Mesenchymal stem cell (in vitro differentiated cells and primary cell): ENCODE data around the gene TMEM117. TPM values are rescaled to one million over a fixed set of nuclear protein-coding genes. Genes with fewer than 3 reads are reported as not detected.

ENCODE experiments used
- DNase-seq: peaks from one replicate; pipeline ENCODE4 v3.0.0-alpha.2; 2013
- H2AFZ ChIP-seq: one replicate; pipeline ENCODE4 v1.6.1; 2013; ENCODE audit warnings: low read depth, mild to moderate bottlenecking, control low read depth, inconsistent platforms, low read length, moderate library complexity
- H2AK5ac ChIP-seq: 2 replicates; pipeline ENCODE4 v1.6.1; 2013; ENCODE audit warnings: low read length, moderate library complexity, mild to moderate bottlenecking, inconsistent platforms; ENCODE audit not compliant: severe bottlenecking
- H2BK120ac ChIP-seq: one replicate; pipeline ENCODE4 v1.6.1; 2013; ENCODE audit warnings: low read depth, mild to moderate bottlenecking, inconsistent platforms, low read length, moderate library complexity
- H2BK12ac ChIP-seq, 2 experiments: one replicate each; pipeline ENCODE4 v1.6.1; 2013; ENCODE audit warnings: inconsistent platforms in 2 of 2, low read length in 2 of 2, mild to moderate bottlenecking in 2 of 2, moderate library complexity in 2 of 2, control low read depth in 1 of 2
- H2BK15ac ChIP-seq: one replicate; pipeline ENCODE4 v1.6.1; 2013; ENCODE audit warnings: mild to moderate bottlenecking, low read depth, inconsistent platforms; ENCODE audit not compliant: poor library complexity, severe bottlenecking
- H2BK5ac ChIP-seq: 2 replicates; pipeline ENCODE4 v1.6.1; 2013; ENCODE audit warnings: low read depth, mild to moderate bottlenecking, low read length, control low read depth, inconsistent platforms; ENCODE audit not compliant: poor library complexity, severe bottlenecking
- H3K14ac ChIP-seq, 2 experiments: one replicate each; pipeline ENCODE4 v1.6.1; 2013; ENCODE audit warnings: inconsistent platforms in 2 of 2, low read length in 2 of 2, control low read depth in 1 of 2, mild to moderate bottlenecking in 1 of 2, moderate library complexity in 1 of 2
- H3K18ac ChIP-seq, 2 experiments: one replicate each; pipeline ENCODE4 v1.6.1; 2013; ENCODE audit warnings: inconsistent platforms in 2 of 2, low read length in 2 of 2, control low read depth in 1 of 2, low read depth in 1 of 2, mild to moderate bottlenecking in 1 of 2
- H3K23ac ChIP-seq, 2 experiments: one replicate each; pipeline ENCODE4 v1.6.1; 2013; ENCODE audit warnings: inconsistent platforms in 2 of 2, low read length in 2 of 2, mild to moderate bottlenecking in 2 of 2, moderate library complexity in 2 of 2, control low read depth in 1 of 2
- H3K27ac ChIP-seq: 2 replicates; pipeline ENCODE4 v1.5.1; 2013; ENCODE audit warnings: mild to moderate bottlenecking, moderate library complexity, low read length, control low read depth, inconsistent platforms; ENCODE audit not compliant: poor library complexity, severe bottlenecking
- H3K27me3 ChIP-seq, 2 experiments: 2 replicates each; pipeline versions ENCODE4 v1.6.1 to v1.7.0; 2013; ENCODE audit warnings: low read length in 2 of 2, mild to moderate bottlenecking in 2 of 2, moderate library complexity in 2 of 2, control low read depth in 1 of 2, inconsistent platforms in 1 of 2; ENCODE audit not compliant: control insufficient read depth in 1 of 2, insufficient read depth in 1 of 2
- H3K36me3 ChIP-seq, 2 experiments: 2 replicates each; pipeline versions ENCODE4 v1.6.1 to v1.7.0; 2013; ENCODE audit warnings: low read length in 2 of 2, control low read depth in 1 of 2, inconsistent platforms in 1 of 2, low read depth in 1 of 2, mild to moderate bottlenecking in 1 of 2; ENCODE audit not compliant: insufficient read depth in 2 of 2, control insufficient read depth in 1 of 2
- H3K4ac ChIP-seq, 2 experiments: one replicate each; pipeline ENCODE4 v1.6.1; 2013; ENCODE audit warnings: inconsistent platforms in 2 of 2, low read length in 2 of 2, mild to moderate bottlenecking in 2 of 2, moderate library complexity in 2 of 2, control low read depth in 1 of 2, low read depth in 1 of 2
- H3K4me1 ChIP-seq: 2 replicates; pipeline ENCODE4 v1.6.1; 2013; ENCODE audit warnings: low read depth, low read length, control low read depth; ENCODE audit not compliant: control insufficient read depth, insufficient read depth
- H3K4me2 ChIP-seq: 2 replicates; pipeline ENCODE4 v1.6.1; 2013; ENCODE audit warnings: low read length, mild to moderate bottlenecking, inconsistent platforms; ENCODE audit not compliant: poor library complexity, severe bottlenecking
- H3K4me3 ChIP-seq, 2 experiments: 2 replicates each; pipeline versions ENCODE4 v1.5.1 to v1.7.0; 2013; ENCODE audit warnings: low read length in 2 of 2, mild to moderate bottlenecking in 2 of 2, control low read depth in 1 of 2, low read depth in 1 of 2; ENCODE audit not compliant: insufficient read depth in 1 of 2
- H3K79me1 ChIP-seq: replicated peaks from 2 replicates; pipeline ENCODE4 v1.6.1; 2013; ENCODE audit warnings: mild to moderate bottlenecking, control low read depth, low read length, inconsistent platforms; ENCODE audit not compliant: poor library complexity, severe bottlenecking
- H3K9ac ChIP-seq: 2 replicates; pipeline ENCODE4 v1.7.0; 2013; ENCODE audit warnings: mild to moderate bottlenecking, low read length, moderate library complexity
- H3K9me3 ChIP-seq: 2 replicates; pipeline ENCODE4 v1.7.0; 2013; ENCODE audit warnings: mild to moderate bottlenecking, low read length; ENCODE audit not compliant: control insufficient read depth
- H4K8ac ChIP-seq: one replicate; pipeline ENCODE4 v1.6.1; 2013; ENCODE audit warnings: inconsistent platforms, mild to moderate bottlenecking, low read length, moderate library complexity
- H4K91ac ChIP-seq: one replicate; pipeline ENCODE4 v1.6.1; 2013; ENCODE audit warnings: mild to moderate bottlenecking, low read length, inconsistent platforms
- WGBS: methylation state at CpG from one replicate; pipeline ENCODE4 v1.1.7; 2013; ENCODE audit warnings: mixed read lengths; 5-methylcytosine and 5-hydroxymethylcytosine counted together
- polyA plus RNA-seq, 2 experiments: library from polyadenylated mRNA; stranded (reverse); fragments of 200-250 nt; gene quantifications; one replicate each; pipeline ENCODE4 v1.2.3, GENCODE V29; 2013

TMEM117 gene
- polyA plus RNA-seq (2013, experiment 1 of 2): 8.9 TPM
- 10.1 TPM for polyA plus RNA-seq (2013, experiment 2 of 2)

DNA sequence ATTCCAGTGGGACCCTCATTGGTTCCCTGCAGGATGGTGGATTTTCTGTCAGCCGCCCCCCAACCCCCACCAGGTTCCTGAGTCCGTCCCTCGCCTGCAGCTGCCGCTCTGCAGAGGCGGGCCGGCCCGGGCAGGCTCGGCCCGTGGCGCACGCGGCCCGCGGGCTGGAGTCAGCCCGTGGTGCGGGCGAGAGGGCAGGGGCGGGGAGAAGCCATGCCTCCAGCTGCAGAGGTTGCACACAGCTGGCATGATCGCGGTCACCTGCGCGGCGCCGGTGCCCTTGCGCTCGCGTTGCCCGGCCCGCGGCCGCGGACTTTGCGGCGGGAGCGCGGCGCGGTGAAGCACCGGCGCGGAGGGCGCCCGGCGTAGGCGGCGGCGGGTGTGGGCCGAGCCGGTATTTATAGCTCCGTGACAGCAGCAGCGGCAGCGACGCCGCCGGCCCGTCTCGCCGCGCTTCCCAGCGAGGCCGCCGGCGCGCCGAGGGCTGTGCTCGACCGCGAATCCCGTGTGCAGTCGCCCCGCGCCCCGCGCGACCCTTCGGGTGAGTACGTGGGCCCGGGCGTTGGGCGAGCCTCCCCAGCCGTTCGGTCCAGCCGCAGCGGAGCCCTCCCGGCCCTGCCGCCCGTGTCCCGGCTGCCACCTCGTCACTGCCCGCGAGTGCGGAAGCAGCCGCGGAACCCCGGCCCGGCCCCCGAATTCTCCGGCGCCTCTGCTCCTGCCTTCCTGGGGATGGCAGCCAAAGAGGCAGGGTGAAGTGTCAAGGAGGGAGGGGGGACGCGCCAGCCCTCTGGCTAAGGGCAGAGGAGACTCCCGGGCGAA is at the start of gene TMEM117:
TMEM117 (plus strand) TSS at position 426 of the 819 bp plus-strand sequence.
- Histone ChIP-seq H3K4me2 (peak within 1 kb of the TSS; percentile 93), H3K9ac (peak within 1 kb of the TSS; percentile 94), H3K23ac (peak within 1 kb of the TSS in 1 of 2 experiments; percentile 92), H2AK5ac (no peak within 1 kb of the TSS), H2BK5ac (peak within 1 kb of the TSS; percentile 71), H2AFZ (peak within 1 kb of the TSS; percentile 21), H3K14ac (peak within 1 kb of the TSS in 1 of 2 experiments; percentile 97), H2BK12ac (peak within 1 kb of the TSS in 1 of 2 experiments; percentile 71), H3K4me3 (peak within 1 kb of the TSS; percentile 87 to 89), H2BK120ac (peak within 1 kb of the TSS; percentile 80), H2BK15ac (peak within 1 kb of the TSS; percentile 19), H3K9me3 (no peaks in the 10 kb centered on the region), H3K79me1 (peaks cover 1% of the 10 kb centered on the region), H4K8ac (peak within 1 kb of the TSS; percentile 96), H3K27me3 (no peaks in the 10 kb centered on the region), H3K4me1 (peaks cover 1% of the 10 kb centered on the region), H4K91ac (peak within 1 kb of the TSS; percentile 96), H3K4ac (peak within 1 kb of the TSS; percentile 75 to 96), H3K18ac (peak within 1 kb of the TSS; percentile 88 to 97), H3K36me3 (no peaks in the 10 kb centered on the region), H3K27ac (peak within 1 kb of the TSS; percentile 49)
- WGBS: under 1% methylated on average over 65 of the region's 103 CpGs
- DNase-seq: peak; percentile 68

DNA sequence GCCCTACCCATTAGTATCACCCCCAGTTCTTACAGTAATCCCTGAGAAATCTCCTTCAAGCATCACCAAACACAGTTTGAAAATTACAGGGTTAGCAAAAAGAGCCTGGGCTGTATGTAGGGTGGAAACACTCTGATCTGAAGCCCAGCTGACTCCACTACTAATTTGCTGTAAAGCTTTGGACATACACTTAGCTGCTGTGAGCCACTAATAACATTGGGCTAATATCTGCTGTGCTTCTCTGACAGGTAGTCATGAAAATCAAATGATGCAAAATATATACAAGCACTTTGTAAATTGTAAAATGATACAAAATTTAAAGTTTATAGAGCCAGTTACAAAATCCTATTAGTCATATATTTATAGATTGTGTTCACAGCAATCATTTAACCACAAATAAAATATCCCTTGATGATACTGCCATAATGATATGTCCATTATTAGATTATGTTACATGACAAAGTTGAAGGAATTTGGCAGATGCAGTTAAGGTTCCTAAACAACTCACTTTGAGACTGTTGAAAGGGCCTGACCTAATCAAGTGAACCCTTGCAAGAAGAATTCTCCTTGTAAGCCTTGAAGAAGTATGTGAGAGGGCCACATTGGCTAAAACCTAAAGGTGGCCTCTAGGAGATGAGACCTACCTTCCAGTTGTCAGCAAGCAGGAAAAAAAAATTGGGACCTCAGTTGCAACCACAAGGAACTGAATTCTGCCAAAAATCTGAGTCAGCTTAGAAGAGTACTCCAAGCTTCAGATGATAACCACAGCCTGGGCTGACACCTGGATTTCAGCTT is 48.8 kb upstream of the TMEM117 start:
- H3K23ac ChIP-seq: no peak overlapping the region
- no peak overlapping the region for H3K18ac ChIP-seq
- H2AFZ ChIP-seq: no peak overlapping the region
- H2BK5ac ChIP-seq: no peak overlapping the region
- H3K27me3 ChIP-seq: no peaks in the 10 kb centered on the region
- no peaks in the 10 kb centered on the region for H3K79me1 ChIP-seq
- no peak overlapping the region for H3K27ac ChIP-seq
- H3K4ac ChIP-seq: no peak overlapping the region
- H4K91ac ChIP-seq: no peak overlapping the region
- H3K14ac ChIP-seq: no peak overlapping the region
- no peak overlapping the region for H2AK5ac ChIP-seq
- no peaks in the 10 kb centered on the region for H3K9me3 ChIP-seq
- peaks cover 3 to 55% of the 10 kb centered on the region in 2 experiments for H3K36me3 ChIP-seq
- H4K8ac ChIP-seq: no peak overlapping the region
- H2BK120ac ChIP-seq: no peak overlapping the region
- no peak overlapping the region for H2BK15ac ChIP-seq
- no peaks in the 10 kb centered on the region for H3K4me1 ChIP-seq
- DNase-seq: no peak
- no peak overlapping the region for H3K4me2 ChIP-seq
- H3K9ac ChIP-seq: no peak overlapping the region
- H3K4me3 ChIP-seq: no peak overlapping the region
- no peak overlapping the region for H2BK12ac ChIP-seq

DNA sequence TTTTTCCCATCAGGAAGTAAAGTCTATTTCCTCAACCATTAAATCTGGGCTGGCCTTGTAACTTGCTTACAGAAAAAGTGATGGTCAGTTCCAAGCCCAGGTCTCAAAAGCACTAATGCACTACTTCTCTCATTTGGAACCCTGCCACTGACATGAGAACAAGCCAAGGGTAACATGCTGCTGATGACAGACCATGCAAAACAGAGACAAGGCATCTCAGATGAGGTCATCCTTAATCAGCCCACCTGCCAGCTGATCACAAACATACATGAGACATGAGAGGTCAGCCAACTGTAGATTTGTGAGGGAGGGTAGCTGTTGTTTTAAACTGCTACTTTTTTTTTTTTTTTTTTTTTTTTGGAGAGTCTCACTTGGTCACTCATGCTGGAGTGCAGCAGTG is 45.9 kb upstream of the TMEM117 start:
- Histone ChIP-seq H3K9ac (no peak overlapping the region), H2BK120ac (no peak overlapping the region), H3K23ac (no peak overlapping the region), H4K91ac (no peak overlapping the region), H2AFZ (no peak overlapping the region), H2BK12ac (no peak overlapping the region), H3K27ac (no peak overlapping the region), H2AK5ac (no peak overlapping the region), H3K36me3 (peaks cover 6 to 36% of the 10 kb centered on the region in 2 experiments), H3K79me1 (no peaks in the 10 kb centered on the region), H3K14ac (no peak overlapping the region), H3K18ac (no peak overlapping the region), H3K27me3 (no peaks in the 10 kb centered on the region), H2BK15ac (no peak overlapping the region), H4K8ac (no peak overlapping the region), H3K4me1 (no peaks in the 10 kb centered on the region), H3K4me2 (no peak overlapping the region), H2BK5ac (no peak overlapping the region), H3K4ac (no peak overlapping the region), H3K9me3 (no peaks in the 10 kb centered on the region), H3K4me3 (no peak overlapping the region)
- no peak for DNase-seq

DNA sequence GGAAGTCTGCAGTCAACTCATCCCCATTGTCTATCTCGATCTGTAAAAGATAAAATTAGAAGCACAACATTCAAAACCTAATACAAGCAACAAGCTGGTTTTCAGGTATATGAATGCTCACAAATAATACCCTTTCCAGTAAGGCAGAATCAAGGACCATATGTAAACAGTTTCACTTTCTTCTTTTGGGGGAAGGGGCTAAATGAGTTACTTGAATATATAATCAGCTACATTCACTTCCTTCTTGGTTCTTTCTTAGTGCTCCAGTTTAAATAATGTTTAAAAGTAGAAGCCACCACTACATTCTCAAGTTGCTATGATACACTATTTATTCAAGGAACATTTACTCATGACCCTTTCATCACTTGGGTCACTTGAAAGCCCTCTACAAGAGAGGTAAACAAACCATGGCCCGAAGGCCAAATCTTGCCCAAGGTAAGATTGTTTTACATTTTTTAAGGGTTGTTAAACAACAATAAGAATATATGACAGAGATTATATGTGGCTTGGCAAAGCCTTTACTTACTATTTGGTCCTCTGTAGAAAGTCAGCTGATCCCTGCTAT is 40.1 kb upstream of the TMEM117 start:
- Histone ChIP-seq H3K79me1 (peaks cover 3% of the 10 kb centered on the region), H3K4me2 (no peak overlapping the region), H3K9me3 (no peaks in the 10 kb centered on the region), H3K14ac (no peak overlapping the region), H3K9ac (no peak overlapping the region), H2AFZ (no peak overlapping the region), H3K4me3 (no peak overlapping the region), H3K27me3 (no peaks in the 10 kb centered on the region), H4K91ac (no peak overlapping the region), H4K8ac (no peak overlapping the region), H3K4me1 (no peaks in the 10 kb centered on the region), H2BK120ac (no peak overlapping the region), H3K4ac (no peak overlapping the region), H2BK12ac (no peak overlapping the region), H2BK5ac (no peak overlapping the region), H3K27ac (no peak overlapping the region), H3K36me3 (peaks cover 6 to 66% of the 10 kb centered on the region in 2 experiments), H2AK5ac (no peak overlapping the region), H2BK15ac (no peak overlapping the region), H3K23ac (no peak overlapping the region), H3K18ac (no peak overlapping the region)
- WGBS: 79% methylated on average over 1 of the region's 2 CpGs
- peak; percentile 55 for DNase-seq
